GM23338 (cell line): Measurements from ENCODE around the gene OSBPL3. TPM values are rescaled to one million over a fixed set of nuclear protein-coding genes. Genes with fewer than 3 reads are reported as not detected.

Source experiments
- ATAC-seq: fragments of 200-7000 bp; cut with Tn5 transposase; 3 replicates; pipeline ENCODE4 v1.9.1; 2020
- DNase-seq: peaks from one replicate; pipeline ENCODE4 v3.0.0-alpha.2; 2015; ENCODE audit warnings: low spot score
- H2AFZ ChIP-seq: fragments of 200-600 bp; sonication (generic); 2 replicates; pipeline ENCODE4 v1.8.0; 2016; ENCODE audit warnings: antibody characterized with exemption, mild to moderate bottlenecking, moderate library complexity
- H3F3A ChIP-seq: fragments of 200-600 bp; sonication (generic); replicated peaks from 2 replicates; pipeline ENCODE4 v1.8.0; 2017; ENCODE audit warnings: antibody characterized with exemption, mixed run types, low read depth
- H3K27ac ChIP-seq: fragments of 200-600 bp; sonication (generic); 2 replicates; pipeline ENCODE4 v1.6.1; 2016; ENCODE audit warnings: low read depth
- H3K27me3 ChIP-seq: fragments of 200-600 bp; sonication (generic); 2 replicates; pipeline ENCODE4 v1.8.0; 2016; ENCODE audit warnings: mild to moderate bottlenecking, mixed run types, moderate library complexity; ENCODE audit not compliant: insufficient read depth
- H3K36me3 ChIP-seq: fragments of 200-600 bp; sonication (generic); 2 replicates; pipeline ENCODE4 v1.8.0; 2016; ENCODE audit warnings: mild to moderate bottlenecking; ENCODE audit not compliant: insufficient read depth
- H3K4me1 ChIP-seq: fragments of 200-600 bp; sonication (generic); 2 replicates; pipeline ENCODE4 v1.8.0; 2016; ENCODE audit warnings: mild to moderate bottlenecking, moderate library complexity; ENCODE audit not compliant: insufficient read depth
- H3K4me2 ChIP-seq: fragments of 200-600 bp; sonication (generic); 2 replicates; pipeline ENCODE4 v1.7.1; 2017; ENCODE audit warnings: mixed run types
- H3K4me3 ChIP-seq: fragments of 200-600 bp; sonication (generic); 2 replicates; pipeline ENCODE4 v1.6.1; 2016; ENCODE audit warnings: mixed run types
- H3K79me2 ChIP-seq: fragments of 200-600 bp; sonication (generic); replicated peaks from 2 replicates; pipeline ENCODE4 v1.8.0; 2017; ENCODE audit warnings: mild to moderate bottlenecking; ENCODE audit not compliant: insufficient read depth
- H3K9me2 ChIP-seq: fragments of 200-600 bp; sonication (generic); 2 replicates; pipeline ENCODE4 v1.8.0; 2017; ENCODE audit not compliant: insufficient read depth
- H4K20me1 ChIP-seq: fragments of 200-600 bp; sonication (generic); replicated peaks from 2 replicates; pipeline ENCODE4 v1.8.0; 2017; ENCODE audit warnings: mild to moderate bottlenecking; ENCODE audit not compliant: insufficient read depth
- H3K27ac Mint-ChIP-seq: 2 replicates; pipeline ENCODE4 v1.8.0; 2020; ENCODE audit warnings: inconsistent platforms, mild to moderate bottlenecking, moderate library complexity, mixed read lengths
- H3K27me3 Mint-ChIP-seq: 3 replicates; pipeline ENCODE4 v1.8.0; 2022; ENCODE audit warnings: low read depth, mild to moderate bottlenecking, moderate library complexity, mixed read lengths, inconsistent platforms; ENCODE audit not compliant: insufficient read depth, poor library complexity
- H3K36me3 Mint-ChIP-seq: 3 replicates; pipeline ENCODE4 v1.8.0; 2021; ENCODE audit warnings: low read depth, mild to moderate bottlenecking, inconsistent platforms, moderate library complexity, mixed read lengths
- H3K4me1 Mint-ChIP-seq: 3 replicates; pipeline ENCODE4 v1.8.0; 2020; ENCODE audit warnings: mild to moderate bottlenecking, inconsistent platforms, mixed read lengths
- H3K4me3 Mint-ChIP-seq: 3 replicates; pipeline ENCODE4 v1.8.0; 2021; ENCODE audit warnings: moderate library complexity, mild to moderate bottlenecking, inconsistent platforms, mixed read lengths
- H3K9me3 Mint-ChIP-seq: 3 replicates; pipeline ENCODE4 v1.8.0; 2020; ENCODE audit warnings: moderate library complexity, mild to moderate bottlenecking, inconsistent platforms, mixed read lengths
- CREB1 ChIP-seq: fragments of 250-450 bp; sonication (Bioruptor Pico); IDR thresholded peaks from 2 replicates; pipeline ENCODE4 v1.5.0; 2020; ENCODE audit warnings: low read depth, mild to moderate bottlenecking, moderate library complexity
- EZH2 ChIP-seq: fragments of 200-600 bp; sonication (generic); IDR thresholded peaks from one replicate; pipeline ENCODE4 v1.8.0; 2017; ENCODE audit warnings: antibody characterized with exemption, mild to moderate bottlenecking, low read depth; ENCODE audit not compliant: unreplicated experiment
- EZH2phosphoT487 ChIP-seq: fragments of 200-600 bp; sonication (generic); IDR thresholded peaks from one replicate; pipeline ENCODE4 v1.8.1; 2018; ENCODE audit warnings: antibody characterized with exemption; ENCODE audit not compliant: unreplicated experiment
- JUNB ChIP-seq: IDR thresholded peaks from one replicate; pipeline ENCODE4 v1.6.1; 2016; ENCODE audit warnings: antibody characterized with exemption; ENCODE audit not compliant: unreplicated experiment
- POLR2AphosphoS5 ChIP-seq: IDR thresholded peaks from 2 replicates; pipeline ENCODE4 v1.6.1; 2016; ENCODE audit warnings: antibody characterized with exemption, low read depth
- STAT1 ChIP-seq: IDR thresholded peaks from one replicate; pipeline ENCODE4 v1.6.1; 2016; ENCODE audit warnings: antibody characterized with exemption; ENCODE audit not compliant: unreplicated experiment
- ZNF331 ChIP-seq: fragments of 250-450 bp; sonication (Bioruptor Pico); IDR thresholded peaks from 2 replicates; pipeline ENCODE4 v1.5.0; 2020; ENCODE audit warnings: low read depth, mild to moderate bottlenecking, moderate library complexity
- polyA plus RNA-seq: library from polyadenylated mRNA; unstranded; fragments of >200 nt; fragmentation: Nextera tagmentation; extraction: Ambion mirVana; gene quantifications from 2 replicates; pipeline ENCODE4 v1.2.1, GENCODE V29; 2016
- total RNA-seq: library from RNA; depleted of rRNA; stranded (reverse); fragments of >200 nt; shearing (Covaris generic); gene quantifications from 2 replicates; pipeline ENCODE4 v1.2.3, GENCODE V29; 2014
- TF ChIP-seq, protein P1 (sequence below), 2 experiments: fragments of 200-600 bp in 1 of 2; sonication (generic) in 1 of 2; conservative IDR thresholded peaks; 2 replicates each; pipeline versions ENCODE4 v1.5.1 to v1.6.1; 2016 to 2017; ENCODE audit warnings: antibody characterized with exemption in 2 of 2, low read depth in 2 of 2, mild to moderate bottlenecking in 2 of 2, moderate library complexity in 1 of 2
- TF ChIP-seq, protein P2 (sequence below): fragments of 250-450 bp; sonication (Bioruptor Pico); IDR thresholded peaks from 2 replicates; pipeline ENCODE4 v1.5.0; 2020; ENCODE audit warnings: mild to moderate bottlenecking, moderate library complexity

OSBPL3 gene
- total and polyA plus RNA-seq, 2 experiments from 2014 or later = 7.2 to 15.7 TPM

DNA sequence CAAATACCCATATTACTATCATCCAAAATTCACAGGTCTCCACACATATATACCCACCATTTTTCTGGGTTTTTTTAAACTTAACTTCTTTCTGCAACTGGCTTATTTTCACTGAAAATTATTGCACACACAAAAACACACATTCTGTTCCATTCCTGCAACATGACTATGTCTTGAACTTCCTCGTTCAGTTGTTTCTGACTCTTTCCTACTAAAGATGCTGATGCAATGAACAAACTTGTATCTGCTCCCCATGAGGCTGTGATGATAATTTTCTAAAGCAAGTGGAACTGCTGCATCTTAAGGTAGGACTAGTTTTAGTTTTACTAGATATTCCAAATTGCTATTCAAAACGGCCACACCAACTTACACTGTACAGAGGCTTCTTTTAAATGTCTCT is 77.7 kb downstream of the OSBPL3 start:
- ATAC-seq (no peak), DNase-seq (no peak)
- Mint-ChIP-seq H3K27me3 (peaks cover 2% of the 10 kb centered on the region), H3K4me3 (no peak overlapping the region), H3K9me3 (no peaks in the 10 kb centered on the region), H3K4me1 (no peaks in the 10 kb centered on the region), H3K27ac (no peak overlapping the region), H3K36me3 (0 out of 3 replicates have a peak, but pooled peaks cover 4% of the 10 kb centered on the region)
- Histone ChIP-seq H3K79me2 (peaks cover 16% of the 10 kb centered on the region; the same call in 1 of the 2 replicates), H3K4me2 (no peak overlapping the region), H3K4me1 (no peaks in the 10 kb centered on the region), H2AFZ (no peak overlapping the region), H3K9me2 (no peaks in the 10 kb centered on the region), H3K36me3 (no peaks in the 10 kb centered on the region), H3K27me3 (no peaks in the 10 kb centered on the region), H3K27ac (no peak overlapping the region), H3F3A (no peaks in the 10 kb centered on the region), H4K20me1 (no peaks in the 10 kb centered on the region; the same call in 1 of the 2 replicates), H3K4me3 (no peak overlapping the region)
- TF ChIP-seq, protein P1, sequence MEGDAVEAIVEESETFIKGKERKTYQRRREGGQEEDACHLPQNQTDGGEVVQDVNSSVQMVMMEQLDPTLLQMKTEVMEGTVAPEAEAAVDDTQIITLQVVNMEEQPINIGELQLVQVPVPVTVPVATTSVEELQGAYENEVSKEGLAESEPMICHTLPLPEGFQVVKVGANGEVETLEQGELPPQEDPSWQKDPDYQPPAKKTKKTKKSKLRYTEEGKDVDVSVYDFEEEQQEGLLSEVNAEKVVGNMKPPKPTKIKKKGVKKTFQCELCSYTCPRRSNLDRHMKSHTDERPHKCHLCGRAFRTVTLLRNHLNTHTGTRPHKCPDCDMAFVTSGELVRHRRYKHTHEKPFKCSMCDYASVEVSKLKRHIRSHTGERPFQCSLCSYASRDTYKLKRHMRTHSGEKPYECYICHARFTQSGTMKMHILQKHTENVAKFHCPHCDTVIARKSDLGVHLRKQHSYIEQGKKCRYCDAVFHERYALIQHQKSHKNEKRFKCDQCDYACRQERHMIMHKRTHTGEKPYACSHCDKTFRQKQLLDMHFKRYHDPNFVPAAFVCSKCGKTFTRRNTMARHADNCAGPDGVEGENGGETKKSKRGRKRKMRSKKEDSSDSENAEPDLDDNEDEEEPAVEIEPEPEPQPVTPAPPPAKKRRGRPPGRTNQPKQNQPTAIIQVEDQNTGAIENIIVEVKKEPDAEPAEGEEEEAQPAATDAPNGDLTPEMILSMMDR (conservative IDR thresholded peaks at IDR 0.05; ENCODE audit: low read depth in 2 of 2) = no peak
- TF ChIP-seq EZH2phosphoT487 = no peak
- TF ChIP-seq CREB1 = no peak

DNA sequence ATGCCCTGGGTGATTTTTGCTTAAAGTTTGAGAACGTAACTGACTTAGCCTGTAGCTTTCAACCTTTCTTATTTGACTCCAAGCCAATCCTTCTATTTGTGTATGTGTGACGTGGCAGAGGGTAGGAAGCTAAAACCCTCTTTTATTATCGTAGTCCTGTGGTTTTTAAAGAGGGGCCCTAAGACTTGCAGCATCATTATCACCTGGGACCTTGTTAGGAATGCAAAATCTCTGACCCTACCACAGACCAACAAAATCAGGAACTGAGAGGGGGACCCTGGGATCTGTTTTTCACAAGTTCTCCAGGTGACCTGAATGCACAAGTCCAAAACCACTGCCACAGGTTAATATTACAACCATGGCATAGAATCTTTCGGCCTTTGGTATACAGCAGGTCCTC is 80.1 kb downstream of the OSBPL3 start:
- H3F3A ChIP-seq = no peaks in the 10 kb centered on the region
- no peaks in the 10 kb centered on the region for H3K9me3 Mint-ChIP-seq
- 0 out of 3 replicates have a peak, but pooled peaks cover under 1% of the 10 kb centered on the region for H3K36me3 Mint-ChIP-seq
- H3K27me3 ChIP-seq = no peaks in the 10 kb centered on the region
- ATAC-seq = no peak
- H3K79me2 ChIP-seq = peaks cover 20% of the 10 kb centered on the region; the same call in 1 of the 2 replicates
- no peak for DNase-seq
- peaks cover 4% of the 10 kb centered on the region; the same call in 2 of the 3 replicates for H3K4me1 Mint-ChIP-seq
- H3K4me3 Mint-ChIP-seq = no peak overlapping the region
- H3K27ac Mint-ChIP-seq = no peak overlapping the region
- no peak for TF ChIP-seq EZH2phosphoT487
- TF ChIP-seq STAT1 = no peak
- TF ChIP-seq ZNF331 (CRISPR knock-in tag) = no peak
- TF ChIP-seq, protein P2, sequence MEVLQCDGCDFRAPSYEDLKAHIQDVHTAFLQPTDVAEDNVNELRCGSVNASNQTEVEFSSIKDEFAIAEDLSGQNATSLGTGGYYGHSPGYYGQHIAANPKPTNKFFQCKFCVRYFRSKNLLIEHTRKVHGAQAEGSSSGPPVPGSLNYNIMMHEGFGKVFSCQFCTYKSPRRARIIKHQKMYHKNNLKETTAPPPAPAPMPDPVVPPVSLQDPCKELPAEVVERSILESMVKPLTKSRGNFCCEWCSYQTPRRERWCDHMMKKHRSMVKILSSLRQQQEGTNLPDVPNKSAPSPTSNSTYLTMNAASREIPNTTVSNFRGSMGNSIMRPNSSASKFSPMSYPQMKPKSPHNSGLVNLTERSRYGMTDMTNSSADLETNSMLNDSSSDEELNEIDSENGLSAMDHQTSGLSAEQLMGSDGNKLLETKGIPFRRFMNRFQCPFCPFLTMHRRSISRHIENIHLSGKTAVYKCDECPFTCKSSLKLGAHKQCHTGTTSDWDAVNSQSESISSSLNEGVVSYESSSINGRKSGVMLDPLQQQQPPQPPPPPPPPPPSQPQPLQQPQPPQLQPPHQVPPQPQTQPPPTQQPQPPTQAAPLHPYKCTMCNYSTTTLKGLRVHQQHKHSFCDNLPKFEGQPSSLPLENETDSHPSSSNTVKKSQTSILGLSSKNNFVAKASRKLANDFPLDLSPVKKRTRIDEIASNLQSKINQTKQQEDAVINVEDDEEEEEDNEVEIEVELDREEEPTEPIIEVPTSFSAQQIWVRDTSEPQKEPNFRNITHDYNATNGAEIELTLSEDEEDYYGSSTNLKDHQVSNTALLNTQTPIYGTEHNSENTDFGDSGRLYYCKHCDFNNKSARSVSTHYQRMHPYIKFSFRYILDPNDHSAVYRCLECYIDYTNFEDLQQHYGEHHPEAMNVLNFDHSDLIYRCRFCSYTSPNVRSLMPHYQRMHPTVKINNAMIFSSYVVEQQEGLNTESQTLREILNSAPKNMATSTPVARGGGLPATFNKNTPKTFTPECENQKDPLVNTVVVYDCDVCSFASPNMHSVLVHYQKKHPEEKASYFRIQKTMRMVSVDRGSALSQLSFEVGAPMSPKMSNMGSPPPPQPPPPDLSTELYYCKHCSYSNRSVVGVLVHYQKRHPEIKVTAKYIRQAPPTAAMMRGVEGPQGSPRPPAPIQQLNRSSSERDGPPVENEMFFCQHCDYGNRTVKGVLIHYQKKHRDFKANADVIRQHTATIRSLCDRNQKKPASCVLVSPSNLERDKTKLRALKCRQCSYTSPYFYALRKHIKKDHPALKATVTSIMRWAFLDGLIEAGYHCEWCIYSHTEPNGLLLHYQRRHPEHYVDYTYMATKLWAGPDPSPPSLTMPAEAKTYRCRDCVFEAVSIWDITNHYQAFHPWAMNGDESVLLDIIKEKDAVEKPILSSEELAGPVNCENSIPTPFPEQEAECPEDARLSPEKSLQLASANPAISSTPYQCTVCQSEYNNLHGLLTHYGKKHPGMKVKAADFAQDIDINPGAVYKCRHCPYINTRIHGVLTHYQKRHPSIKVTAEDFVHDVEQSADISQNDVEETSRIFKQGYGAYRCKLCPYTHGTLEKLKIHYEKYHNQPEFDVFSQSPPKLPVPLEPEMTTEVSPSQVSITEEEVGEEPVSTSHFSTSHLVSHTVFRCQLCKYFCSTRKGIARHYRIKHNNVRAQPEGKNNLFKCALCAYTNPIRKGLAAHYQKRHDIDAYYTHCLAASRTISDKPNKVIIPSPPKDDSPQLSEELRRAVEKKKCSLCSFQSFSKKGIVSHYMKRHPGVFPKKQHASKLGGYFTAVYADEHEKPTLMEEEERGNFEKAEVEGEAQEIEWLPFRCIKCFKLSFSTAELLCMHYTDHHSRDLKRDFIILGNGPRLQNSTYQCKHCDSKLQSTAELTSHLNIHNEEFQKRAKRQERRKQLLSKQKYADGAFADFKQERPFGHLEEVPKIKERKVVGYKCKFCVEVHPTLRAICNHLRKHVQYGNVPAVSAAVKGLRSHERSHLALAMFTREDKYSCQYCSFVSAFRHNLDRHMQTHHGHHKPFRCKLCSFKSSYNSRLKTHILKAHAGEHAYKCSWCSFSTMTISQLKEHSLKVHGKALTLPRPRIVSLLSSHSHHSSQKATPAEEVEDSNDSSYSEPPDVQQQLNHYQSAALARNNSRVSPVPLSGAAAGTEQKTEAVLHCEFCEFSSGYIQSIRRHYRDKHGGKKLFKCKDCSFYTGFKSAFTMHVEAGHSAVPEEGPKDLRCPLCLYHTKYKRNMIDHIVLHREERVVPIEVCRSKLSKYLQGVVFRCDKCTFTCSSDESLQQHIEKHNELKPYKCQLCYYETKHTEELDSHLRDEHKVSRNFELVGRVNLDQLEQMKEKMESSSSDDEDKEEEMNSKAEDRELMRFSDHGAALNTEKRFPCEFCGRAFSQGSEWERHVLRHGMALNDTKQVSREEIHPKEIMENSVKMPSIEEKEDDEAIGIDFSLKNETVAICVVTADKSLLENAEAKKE = no peak
- TF ChIP-seq POLR2AphosphoS5 = no peak
- no peak for TF ChIP-seq EZH2
- TF ChIP-seq, protein P1 (conservative IDR thresholded peaks at IDR 0.05; ENCODE audit: low read depth in 2 of 2) = no peak
- TF ChIP-seq CREB1 = no peak
- TF ChIP-seq JUNB = no peak
- H2AFZ ChIP-seq = no peak overlapping the region
- H3K4me2 ChIP-seq = no peak overlapping the region
- peaks cover 2% of the 10 kb centered on the region for H3K27me3 Mint-ChIP-seq
- H3K36me3 ChIP-seq = no peaks in the 10 kb centered on the region
- H3K4me3 ChIP-seq = no peak overlapping the region
- no peaks in the 10 kb centered on the region for H3K9me2 ChIP-seq
- no peaks in the 10 kb centered on the region for H3K4me1 ChIP-seq
- no peaks in the 10 kb centered on the region; the same call in 1 of the 2 replicates for H4K20me1 ChIP-seq
- H3K27ac ChIP-seq = no peak overlapping the region
